GM18502 (cell line): ENCODE measurements around the gene LTO1.

Experiments used
- ATAC-seq: cut with Tn5 transposase; IDR thresholded peaks from one replicate; pipeline ENCODE4 v1.9.1; 2021; ENCODE audit warnings: mild to moderate bottlenecking; ENCODE audit not compliant: unreplicated experiment, poor library complexity

LTO1 gene

DNA sequence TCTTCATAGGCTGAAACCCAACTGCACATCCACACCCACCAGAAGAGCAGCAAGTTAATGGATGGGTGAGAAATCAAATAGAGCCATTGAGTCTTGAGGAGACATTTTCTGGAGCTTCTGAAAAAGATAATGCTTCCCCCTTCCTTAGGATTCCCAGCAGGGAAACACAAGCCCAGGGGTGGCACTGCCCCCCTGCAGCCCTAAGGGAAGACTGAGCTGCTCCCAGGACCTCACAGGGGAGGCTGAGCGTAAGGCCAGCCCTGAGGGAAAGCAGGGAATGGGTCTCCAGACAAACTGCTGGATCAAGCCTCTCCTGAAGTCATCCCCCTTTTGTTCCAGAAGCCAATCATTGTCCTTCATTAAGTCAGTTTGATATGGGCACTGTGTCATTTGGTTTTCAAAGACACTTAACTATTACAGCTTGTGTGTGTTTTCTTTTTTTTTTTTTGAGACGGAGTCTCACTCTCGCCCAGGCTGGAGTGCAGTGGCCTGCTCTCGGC lies 15.1 kb downstream of the LTO1 start:
- ATAC-seq, result no peak

DNA sequence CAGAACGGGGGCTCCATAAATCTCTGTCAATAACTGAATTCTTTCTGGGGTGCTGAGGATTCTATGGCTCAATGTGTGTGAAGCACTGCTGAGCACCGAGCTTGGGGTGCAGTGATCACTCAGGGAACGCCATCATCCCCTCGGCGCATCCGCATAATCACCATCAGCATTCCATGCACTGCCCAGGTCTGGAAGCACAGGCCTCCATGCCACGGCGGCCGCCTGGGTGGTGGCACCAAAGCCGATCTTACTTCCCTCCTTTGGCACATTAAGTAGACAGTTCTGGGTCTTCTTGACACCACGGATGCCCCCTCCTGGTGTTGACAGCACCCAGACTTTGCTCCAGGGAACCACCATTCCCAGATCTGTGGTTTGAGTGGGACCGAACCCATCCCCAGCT lies 15.6 kb downstream of the LTO1 start:
- ATAC-seq, result no peak

DNA sequence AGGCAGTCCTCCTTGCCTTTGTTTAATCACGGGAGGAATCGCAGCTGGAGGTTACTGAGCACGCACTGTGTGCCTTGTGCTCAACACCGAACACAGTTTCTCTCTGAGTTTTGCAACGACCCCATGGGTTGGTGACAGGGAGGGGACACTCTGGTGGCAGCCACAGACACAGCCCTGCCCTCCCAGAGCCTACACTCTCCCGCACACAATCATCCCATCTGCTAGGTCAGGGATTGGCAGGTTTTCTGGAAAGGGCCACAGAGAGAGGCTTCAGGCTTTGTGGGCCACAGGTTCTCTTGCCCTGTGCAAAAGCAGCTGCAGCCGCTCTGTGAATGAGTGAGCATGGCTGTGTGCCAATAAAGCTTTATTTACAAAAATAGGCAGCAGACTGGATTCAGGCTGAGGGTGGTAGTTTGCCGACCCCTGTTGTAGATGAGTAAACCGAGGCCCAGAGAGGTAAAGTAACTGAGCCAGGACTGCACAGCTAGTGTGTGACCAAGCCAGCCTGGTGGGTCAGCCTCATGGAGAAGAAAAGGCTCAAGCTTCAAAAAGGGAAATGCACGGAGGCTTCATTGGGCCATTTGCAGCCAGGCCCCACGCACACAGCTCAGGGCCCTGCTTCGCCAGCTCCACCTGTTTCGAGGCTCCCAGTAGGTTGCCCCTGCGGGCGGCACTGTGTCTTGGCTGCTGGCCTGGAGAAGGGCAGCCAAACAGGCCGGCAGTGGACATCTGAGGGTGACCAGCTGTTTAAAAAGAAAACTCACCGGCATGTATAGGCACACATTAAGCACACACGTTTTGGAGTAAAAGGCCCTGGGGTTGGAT lies 16.3 kb downstream of the LTO1 start:
- ATAC-seq, result no peak

DNA sequence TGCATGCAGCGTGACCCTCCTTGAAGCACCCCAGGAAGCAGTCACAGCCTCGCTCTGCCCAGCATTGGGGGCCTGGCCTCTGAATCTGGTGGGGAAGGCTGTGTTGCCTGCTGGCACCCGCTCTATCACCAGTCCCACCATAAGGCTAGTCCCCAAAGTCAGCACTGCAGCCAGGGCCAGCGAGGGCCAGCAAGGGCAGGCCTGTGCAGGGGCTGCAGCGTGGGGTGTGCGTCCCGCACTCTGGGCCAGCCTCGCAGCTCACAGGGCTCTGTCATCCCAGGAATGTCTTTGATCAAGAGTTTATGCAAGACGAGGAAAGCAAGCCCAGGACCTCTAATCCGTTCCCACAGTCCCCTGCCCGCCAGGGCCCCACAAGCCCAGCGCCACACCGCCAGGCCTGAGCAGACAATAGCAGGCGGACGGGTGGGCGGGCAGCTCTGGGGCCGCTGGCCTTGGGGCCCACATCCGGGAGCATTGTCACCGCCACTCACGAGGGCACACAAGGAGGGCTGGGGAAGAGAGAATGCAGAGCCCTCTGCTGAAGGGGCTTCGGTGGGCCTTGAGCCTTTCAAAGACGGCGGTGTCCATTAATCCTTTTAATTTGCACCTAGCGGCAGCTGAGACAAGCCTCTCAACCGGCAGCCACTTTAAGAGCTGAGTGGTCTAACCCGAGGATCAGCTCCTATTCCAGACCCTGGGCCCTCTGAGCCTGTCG lies 17.1 kb downstream of the LTO1 start:
- no peak for ATAC-seq

DNA sequence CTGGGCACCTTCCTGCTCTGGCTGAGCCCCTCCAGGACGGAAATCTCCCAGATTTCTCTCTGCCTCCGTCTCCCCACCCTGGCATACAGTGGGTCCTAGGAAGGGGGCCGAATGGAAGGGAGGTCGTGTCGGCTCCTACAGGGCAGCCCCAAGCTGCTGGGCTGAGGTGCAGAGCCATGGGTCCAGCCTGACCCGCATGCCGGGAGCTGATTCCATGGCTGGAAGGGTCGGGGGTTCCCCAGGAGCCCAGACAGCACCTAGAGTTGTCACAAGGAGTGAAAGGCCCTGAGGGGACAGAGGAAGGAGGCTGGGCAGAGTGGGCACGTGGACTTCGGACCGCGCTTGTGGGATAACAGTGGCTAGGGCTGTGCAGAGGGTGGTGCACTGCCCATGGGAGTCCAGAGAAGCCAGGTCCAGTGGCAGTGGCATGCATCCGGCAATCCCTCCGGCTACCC lies 17.7 kb downstream of the LTO1 start:
- no peak for ATAC-seq

DNA sequence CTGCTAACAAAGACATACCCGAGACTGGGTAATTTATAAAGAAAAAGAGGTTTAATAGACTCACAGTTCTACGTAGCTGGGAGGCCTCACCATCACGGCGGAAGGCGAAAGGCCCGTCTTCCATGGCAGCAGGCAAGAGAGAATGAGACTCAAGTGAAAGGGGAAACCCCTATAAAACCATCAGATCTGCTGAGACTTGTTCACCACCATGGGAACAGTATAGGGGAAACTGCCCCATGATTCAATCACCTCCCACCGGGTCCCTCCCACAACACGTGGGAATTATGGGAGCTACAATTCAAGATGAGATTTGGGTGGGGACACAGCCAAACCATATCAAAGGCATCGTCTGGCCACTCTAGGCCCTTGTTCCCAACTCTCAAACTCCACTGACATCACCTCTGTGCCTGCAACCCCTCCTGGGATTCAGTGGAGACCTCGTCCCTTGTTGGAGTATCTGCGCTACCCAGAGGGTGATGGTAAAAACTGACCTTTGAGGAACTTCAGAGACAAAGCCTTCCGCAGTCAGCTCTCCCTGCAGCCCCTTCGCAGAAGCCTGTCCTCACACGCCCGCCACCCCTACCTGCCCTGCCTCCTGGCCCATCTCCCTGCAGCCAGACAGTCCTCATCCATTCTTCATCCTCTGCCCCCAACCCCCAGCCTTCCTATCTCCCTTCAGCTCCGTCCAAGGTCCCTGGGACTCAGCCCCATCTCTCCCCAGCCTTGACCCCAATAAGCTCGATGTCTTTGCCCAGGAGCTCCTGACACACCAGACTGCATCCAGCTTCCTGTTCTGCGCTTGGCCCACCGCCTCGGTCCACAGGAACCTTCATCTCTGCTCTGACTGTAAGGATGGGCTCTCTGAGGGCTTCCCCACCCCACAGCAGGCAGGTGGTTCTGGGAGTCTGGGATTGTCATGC lies 18.4 kb downstream of the LTO1 start:
- ATAC-seq, result no peak

DNA sequence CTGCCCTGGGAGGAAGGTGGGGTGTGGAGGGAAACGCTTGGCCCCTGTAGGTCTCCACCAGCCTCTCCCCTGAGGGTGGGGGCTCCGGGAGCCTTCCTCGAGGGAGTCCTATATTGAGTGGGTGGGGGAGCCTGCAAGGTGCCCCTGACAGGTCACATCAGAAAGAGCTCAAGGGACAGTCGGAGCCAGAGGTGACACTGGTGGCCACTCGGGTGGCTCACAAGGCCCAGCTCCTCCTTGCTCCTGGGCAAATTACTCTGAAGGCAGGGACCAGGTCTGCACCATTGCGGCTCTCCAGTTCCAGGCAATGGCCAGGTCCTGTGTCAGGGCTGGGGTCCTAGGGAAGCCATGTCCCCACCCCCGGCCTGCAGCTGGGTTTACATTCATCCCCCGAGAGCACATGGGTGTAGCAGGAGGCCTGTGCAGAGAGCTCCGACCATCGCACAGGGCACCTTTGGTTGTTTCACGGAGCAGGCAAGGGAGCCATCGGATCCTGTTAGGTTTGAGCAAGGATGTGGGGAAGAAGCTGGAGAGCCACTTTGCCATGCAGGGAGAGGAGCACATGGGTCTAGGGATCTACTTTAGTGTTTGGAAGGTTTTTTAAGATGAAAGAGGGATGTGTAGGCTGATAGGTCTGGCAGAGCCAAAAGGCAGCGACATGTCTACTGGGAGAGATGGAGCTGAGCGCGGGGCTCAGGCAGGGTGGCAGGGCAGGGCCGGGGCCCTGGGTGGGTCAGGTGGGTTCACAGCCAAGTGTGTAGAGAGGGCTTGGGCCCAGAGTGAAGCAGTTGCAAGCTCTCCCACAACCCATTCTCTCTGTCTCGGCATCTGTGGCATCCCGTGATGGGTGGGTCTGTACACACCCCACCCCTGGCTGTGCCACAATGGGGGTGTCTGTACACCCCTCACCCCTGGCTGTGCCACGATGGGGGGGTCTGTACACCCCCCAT lies 19.4 kb downstream of the LTO1 start:
- ATAC-seq, result no peak

DNA sequence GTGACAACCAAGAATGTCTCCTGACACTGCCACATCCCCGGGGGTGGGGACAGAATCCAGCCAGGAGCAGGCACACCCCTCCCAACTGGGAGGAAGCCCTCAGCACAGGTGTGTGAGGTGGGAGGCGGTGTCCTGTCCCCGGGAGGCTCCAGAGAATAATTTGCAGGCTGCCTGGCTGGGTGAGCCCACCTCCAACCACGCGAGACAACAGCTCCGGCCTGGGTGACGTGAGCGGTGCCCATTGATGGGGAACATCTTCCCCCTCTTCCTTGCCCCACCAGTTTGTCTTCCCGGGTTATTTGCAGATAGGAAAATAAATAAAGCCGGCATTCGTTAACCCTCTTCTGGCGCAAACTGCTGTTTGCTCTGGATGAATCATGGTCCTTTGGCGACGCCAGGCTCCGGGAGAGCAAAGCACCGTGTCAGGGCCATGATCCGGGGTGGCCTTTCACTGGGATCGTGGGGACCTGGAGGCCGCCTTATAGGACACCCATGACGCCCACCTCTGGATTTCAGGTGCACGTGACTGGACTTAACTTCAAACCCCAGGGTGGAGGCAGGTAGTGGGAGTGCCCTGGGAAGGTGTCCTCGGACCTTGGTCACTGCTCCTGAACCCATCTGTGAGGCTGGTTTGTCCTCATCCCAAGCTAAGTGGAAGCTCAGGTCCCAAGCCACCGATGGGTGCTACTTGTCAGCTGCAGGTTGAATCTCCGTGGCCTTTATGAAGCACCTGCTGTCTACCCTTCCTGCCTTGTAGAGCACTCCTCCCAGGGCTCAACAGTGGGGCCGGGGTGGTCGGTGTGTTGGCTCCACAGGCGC lies 20.3 kb downstream of the LTO1 start:
- ATAC-seq, result no peak

DNA sequence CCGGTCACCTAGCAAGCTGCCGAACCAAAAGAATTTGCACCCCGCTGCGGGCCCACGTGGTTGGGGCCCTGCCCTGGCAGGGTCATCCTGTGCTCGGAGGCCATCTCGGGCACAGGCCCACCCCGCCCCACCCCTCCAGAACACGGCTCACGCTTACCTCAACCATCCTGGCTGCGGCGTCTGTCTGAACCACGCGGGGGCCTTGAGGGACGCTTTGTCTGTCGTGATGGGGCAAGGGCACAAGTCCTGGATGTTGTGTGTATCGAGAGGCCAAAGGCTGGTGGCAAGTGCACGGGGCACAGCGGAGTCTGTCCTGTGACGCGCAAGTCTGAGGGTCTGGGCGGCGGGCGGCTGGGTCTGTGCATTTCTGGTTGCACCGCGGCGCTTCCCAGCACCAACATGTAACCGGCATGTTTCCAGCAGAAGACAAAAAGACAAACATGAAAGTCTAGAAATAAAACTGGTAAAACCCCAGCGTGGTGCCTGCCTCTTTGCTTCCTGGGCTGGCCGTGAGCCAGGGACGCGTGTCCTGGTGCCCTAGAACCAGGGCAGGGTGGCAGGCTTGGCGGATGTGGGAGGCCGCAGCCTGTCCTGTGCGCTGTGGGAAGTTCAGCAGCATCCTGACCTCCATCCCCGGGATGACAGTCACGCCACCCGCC lies 21.0 kb downstream of the LTO1 start:
- no peak for ATAC-seq

DNA sequence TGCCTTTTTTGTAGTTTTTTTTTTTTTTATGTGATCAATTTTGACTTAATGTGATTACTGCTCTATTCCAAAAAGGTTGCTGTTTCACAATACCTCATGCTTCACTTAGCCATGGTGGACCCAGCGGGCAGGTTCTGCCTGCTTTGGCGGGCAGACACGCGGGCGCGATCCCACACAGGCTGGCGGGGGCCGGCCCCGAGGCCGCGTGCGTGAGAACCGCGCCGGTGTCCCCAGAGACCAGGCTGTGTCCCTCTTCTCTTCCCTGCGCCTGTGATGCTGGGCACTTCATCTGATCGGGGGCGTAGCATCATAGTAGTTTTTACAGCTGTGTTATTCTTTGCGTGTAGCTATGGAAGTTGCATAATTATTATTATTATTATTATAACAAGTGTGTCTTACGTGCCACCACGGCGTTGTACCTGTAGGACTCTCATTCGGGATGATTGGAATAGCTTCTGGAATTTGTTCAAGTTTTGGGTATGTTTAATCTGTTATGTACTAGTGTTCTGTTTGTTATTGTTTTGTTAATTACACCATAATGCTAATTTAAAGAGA lies 21.7 kb downstream of the LTO1 start:
- no peak for ATAC-seq

DNA sequence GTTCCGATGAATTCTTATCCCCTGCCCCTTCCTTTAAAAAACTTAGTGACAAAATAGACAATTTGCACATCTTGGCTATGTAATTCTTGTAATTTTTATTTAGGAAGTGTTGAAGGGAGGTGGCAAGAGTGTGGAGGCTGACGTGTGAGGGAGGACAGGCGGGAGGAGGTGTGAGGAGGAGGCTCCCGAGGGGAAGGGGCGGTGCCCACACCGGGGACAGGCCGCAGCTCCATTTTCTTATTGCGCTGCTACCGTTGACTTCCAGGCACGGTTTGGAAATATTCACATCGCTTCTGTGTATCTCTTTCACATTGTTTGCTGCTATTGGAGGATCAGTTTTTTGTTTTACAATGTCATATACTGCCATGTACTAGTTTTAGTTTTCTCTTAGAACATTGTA lies 22.2 kb downstream of the LTO1 start:
- ATAC-seq, result no peak

DNA sequence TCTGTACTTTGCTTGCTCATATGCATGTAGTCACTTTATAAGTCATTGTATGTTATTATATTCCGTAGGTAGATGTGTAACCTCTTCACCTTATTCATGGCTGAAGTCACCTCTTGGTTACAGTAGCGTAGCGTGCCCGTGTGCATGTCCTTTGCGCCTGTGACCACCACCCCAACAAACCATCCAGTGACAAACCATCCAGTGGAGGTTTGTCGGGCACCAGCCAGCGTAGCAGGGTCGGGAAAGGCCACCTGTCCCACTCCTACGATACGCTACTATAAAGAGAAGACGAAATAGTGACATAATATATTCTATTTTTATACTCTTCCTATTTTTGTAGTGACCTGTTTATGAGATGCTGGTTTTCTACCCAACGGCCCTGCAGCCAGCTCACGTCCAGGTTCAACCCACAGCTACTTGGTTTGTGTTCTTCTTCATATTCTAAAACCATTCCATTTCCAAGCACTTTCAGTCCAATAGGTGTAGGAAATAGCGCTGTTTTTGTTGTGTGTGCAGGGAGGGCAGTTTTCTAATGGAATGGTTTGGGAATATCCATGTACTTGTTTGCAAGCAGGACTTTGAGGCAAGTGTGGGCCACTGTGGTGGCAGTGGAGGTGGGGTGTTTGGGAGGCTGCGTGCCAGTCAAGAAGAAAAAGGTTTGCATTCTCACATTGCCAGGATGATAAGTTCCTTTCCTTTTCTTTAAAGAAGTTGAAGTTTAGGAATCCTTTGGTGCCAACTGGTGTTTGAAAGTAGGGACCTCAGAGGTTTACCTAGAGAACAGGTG lies 23.1 kb downstream of the LTO1 start:
- no peak for ATAC-seq

DNA sequence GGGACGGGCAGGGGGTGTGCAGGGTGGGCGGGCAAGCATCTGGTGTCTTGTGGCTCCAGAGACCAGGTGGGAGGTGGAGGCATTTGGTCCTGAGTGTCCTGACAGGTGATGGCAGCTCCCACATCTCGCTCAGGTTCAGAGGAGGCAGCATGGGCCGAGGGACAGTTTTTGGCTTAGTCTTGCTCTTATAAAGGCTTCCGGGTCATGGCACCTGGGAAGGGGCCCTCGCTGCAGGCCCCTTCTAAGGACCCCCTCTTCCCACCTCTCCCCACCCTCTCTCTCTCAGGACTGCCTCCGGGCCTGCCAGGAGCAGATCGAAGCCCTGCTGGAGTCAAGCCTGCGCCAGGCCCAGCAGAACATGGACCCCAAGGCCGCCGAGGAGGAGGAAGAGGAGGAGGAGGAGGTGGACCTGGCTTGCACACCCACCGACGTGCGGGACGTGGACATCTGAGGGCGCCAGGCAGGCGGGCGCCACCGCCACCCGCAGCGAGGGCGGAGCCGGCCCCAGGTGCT lies 24.3 kb downstream of the LTO1 start:
- no peak for ATAC-seq

DNA sequence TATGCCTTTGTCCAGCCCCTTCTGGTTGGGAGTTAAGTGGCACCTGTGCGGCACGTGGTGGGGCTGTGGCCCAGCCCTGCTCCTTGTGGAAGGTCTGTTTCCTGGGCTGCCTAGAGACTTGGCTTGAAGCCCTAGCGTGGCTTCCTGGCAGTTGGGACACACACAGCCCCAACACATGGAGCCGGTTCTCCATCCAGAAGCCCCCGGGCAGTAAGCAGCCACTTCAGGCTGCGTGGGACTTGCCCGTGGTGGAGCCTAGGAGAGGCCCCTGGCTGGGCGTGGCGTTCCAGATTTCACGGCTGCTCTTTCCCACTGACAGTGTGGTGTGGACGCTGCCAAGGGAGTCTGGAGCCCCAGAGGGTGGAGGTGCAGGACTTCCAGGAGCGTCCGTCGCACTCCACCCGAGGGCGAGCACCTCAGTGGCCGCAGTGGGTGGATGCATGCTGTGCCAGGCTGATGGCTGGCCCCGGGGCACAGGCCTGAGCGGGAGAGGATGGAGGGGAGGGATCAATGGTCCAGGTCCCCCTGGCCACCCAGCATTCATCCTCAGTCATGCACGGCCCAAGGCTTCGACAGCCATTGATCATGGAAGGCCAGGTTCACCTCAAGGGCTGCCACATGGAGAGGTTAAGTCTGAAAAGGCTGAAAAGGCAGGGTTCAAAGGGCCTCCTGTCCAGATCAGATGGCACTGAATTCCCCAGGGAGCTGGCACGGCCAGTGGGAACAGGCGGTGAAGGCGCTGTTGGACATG lies 24.9 kb downstream of the LTO1 start:
- no peak for ATAC-seq

DNA sequence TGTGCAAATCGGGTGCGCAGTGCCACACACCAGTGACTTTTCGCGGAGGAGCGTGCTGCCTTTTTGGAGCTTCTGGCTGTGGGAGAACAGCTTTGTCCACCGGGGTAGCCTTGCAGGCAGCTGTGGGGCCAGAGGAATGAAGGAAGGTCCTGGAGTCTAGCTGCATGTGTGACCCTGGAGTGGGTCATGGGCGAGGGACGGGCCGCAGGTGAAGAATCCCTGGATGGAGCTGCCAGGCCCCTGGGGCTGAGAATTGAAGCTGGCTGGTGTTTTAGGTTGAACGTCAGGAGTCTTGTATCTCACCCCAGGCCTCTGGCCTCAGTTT lies 25.6 kb downstream of the LTO1 start:
- no peak for ATAC-seq
